ENCODE data around the gene S100PBP. TPM values are rescaled to one million over a fixed set of nuclear protein-coding genes. Genes with fewer than 3 reads are reported as not detected.
"Not testable (repeated sequence)": the region's sequence is repeated elsewhere in the genome, so short reads cannot be mapped to it uniquely, and the experiment has no call there.

The S100PBP gene
- polyA plus RNA-seq, 2 of the 4 experiments (the other 2 are of a cell fraction): 16.1 to 41.9 TPM

- POLR2A ChIA-PET: interaction anchor here (0.7 kb wide), 1 partner anchor 9 kb away, joined by 3 read pairs; no protein-coding TSS in a partner anchor
- TF ChIP-seq HOXA7 (CRISPR knock-in tag; IDR thresholded peaks at IDR 0.05) (no peak), SREBF2 (IDR thresholded peaks at IDR 0.05) (no peak), ZSCAN20 (CRISPR knock-in tag; IDR thresholded peaks at IDR 0.05) (no peak), NR3C1 (IDR thresholded peaks at IDR 0.05) (no peak), CHD4 (IDR thresholded peaks at IDR 0.05; ENCODE audit: borderline replicate concordance) (no peak), GATA3 (IDR thresholded peaks at IDR 0.05; ENCODE audit: borderline replicate concordance) (no peak), ESRRA (IDR thresholded peaks at IDR 0.05; ENCODE audit: borderline replicate concordance, low read length) (no peak), REST (IDR thresholded peaks at IDR 0.05) (no peak), ELK1 (IDR thresholded peaks at IDR 0.05; ENCODE audit: low read depth, low read length) (no peak), FOXS1 (CRISPR knock-in tag; IDR thresholded peaks at IDR 0.05) (no peak), HOXB13 (CRISPR knock-in tag; IDR thresholded peaks at IDR 0.05; ENCODE audit: low read depth) (no peak), CBX8 (IDR thresholded peaks at IDR 0.05) (no peak), KDM5A (IDR thresholded peaks at IDR 0.05) (no peak), POLR2A (IDR thresholded peaks at IDR 0.05; ENCODE audit: low read length) (no peak), SMC3 (IDR thresholded peaks at IDR 0.05) (no peak), CTCF (IDR thresholded peaks at IDR 0.05) (no peak), ZC3H11A (IDR thresholded peaks at IDR 0.05) (no peak)
- TF ChIP-seq, protein P1, sequence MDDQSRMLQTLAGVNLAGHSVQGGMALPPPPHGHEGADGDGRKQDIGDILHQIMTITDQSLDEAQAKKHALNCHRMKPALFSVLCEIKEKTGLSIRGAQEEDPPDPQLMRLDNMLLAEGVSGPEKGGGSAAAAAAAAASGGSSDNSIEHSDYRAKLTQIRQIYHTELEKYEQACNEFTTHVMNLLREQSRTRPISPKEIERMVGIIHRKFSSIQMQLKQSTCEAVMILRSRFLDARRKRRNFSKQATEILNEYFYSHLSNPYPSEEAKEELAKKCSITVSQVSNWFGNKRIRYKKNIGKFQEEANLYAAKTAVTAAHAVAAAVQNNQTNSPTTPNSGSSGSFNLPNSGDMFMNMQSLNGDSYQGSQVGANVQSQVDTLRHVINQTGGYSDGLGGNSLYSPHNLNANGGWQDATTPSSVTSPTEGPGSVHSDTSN (IDR thresholded peaks at IDR 0.05): no peak
- H3K9me3 ChIP-seq: no peaks in the 10 kb centered on the region
- no peak overlapping the region for H3K4me3 ChIP-seq
- H3K4me1 ChIP-seq: peaks cover 18% of the 10 kb centered on the region
- no peak overlapping the region for H3K4me2 ChIP-seq
- ATAC-seq (no peak), DNase-seq (ENCODE audit: low read depth in 1 of 2, low spot score in 1 of 2) (no peak), FAIRE-seq (no peak)
- CTCF ChIA-PET: interaction anchor here (0.6 to 3.7 kb wide), 7 partner anchors 11 to 505 kb away, joined by 3 to 15 read pairs (median 4); partner anchors contain the start of gene HPCA
- no peak overlapping the region for H3K27ac ChIP-seq
- 48% methylated on average over 1 of the region's 2 CpGs for WGBS (ENCODE audit: missing lambda C conversion rate)
Observed at GRCh38 chr1:32904797-32905196, 87.3 kb downstream of the S100PBP start.

DNA sequence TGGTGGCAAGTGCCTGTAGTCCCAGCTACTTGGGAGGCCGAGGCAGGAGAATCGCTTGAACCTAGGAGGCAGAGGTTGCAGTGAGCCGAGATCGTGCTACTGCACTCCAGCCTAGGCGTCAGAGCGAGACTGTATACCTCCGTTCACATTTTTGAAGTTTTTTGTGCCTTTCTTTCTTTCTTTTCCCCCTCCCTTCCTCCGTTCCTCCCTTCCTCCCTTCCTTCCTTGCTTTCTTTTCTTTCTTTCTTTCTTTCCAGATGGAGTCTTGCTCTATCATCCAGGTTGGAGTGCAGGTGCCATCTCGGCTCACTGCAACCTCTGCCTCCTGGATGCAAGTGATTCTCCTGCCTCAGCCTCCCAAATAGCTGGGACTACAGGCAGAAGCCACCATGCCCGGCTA lies 88.1 kb downstream of the S100PBP start:
- ATAC-seq; FAIRE-seq; H3K9me3 ChIP-seq; H3K4me3 ChIP-seq; POLR2A ChIA-PET; H3K27ac ChIP-seq; DNase-seq (ENCODE audit: low read depth in 1 of 2, low spot score in 1 of 2); H3K4me2 ChIP-seq: not testable (repeated sequence)
- WGBS (ENCODE audit: missing lambda C conversion rate): 84% methylated on average over 10 of the region's 10 CpGs
- H3K4me1 ChIP-seq: peaks cover 18% of the 10 kb centered on the region
- CTCF ChIA-PET: interaction anchor here (1.5 to 3.7 kb wide), 5 partner anchors 8 to 505 kb away, joined by 3 to 15 read pairs (median 5); partner anchors contain the start of gene HPCA

All from A549 (cell line).